IMR-90 (cell line): Measurements from ENCODE around the gene EGFL7.

Experiments
- BHLHE40 ChIP-seq: fragments of 150-350 bp; IDR thresholded peaks from 2 replicates; pipeline ENCODE4 v1.6.1; 2016; ENCODE audit warnings: mild to moderate bottlenecking, low read depth, low read length
- CEBPB ChIP-seq: IDR thresholded peaks from 2 replicates; pipeline ENCODE4 v1.6.1; 2012; ENCODE audit warnings: low read depth, low read length, improper control_type of control experiment
- CHD1 ChIP-seq: IDR thresholded peaks from 2 replicates; pipeline ENCODE4 v1.6.1; 2012; ENCODE audit warnings: low read depth, low read length, improper control_type of control experiment
- FOS ChIP-seq: fragments of 150-350 bp; IDR thresholded peaks from 2 replicates; pipeline ENCODE4 v1.6.1; 2016; ENCODE audit warnings: low read depth, low read length
- MAFK ChIP-seq: IDR thresholded peaks from 2 replicates; pipeline ENCODE4 v1.6.1; 2012; ENCODE audit warnings: low read depth, low read length, improper control_type of control experiment
- MAZ ChIP-seq: IDR thresholded peaks from 2 replicates; pipeline ENCODE4 v1.6.1; 2012; ENCODE audit warnings: low read depth, mild to moderate bottlenecking, low read length, improper control_type of control experiment, moderate library complexity, borderline replicate concordance
- MXI1 ChIP-seq: IDR thresholded peaks from 2 replicates; pipeline ENCODE4 v1.6.1; 2012; ENCODE audit warnings: low read depth, mild to moderate bottlenecking, low read length, moderate library complexity, borderline replicate concordance
- POLR2A ChIP-seq: IDR thresholded peaks from 2 replicates; pipeline ENCODE4 v1.6.1; 2012; ENCODE audit warnings: mild to moderate bottlenecking, low read depth, low read length
- RAD21 ChIP-seq: IDR thresholded peaks from 2 replicates; pipeline ENCODE4 v1.6.1; 2012; ENCODE audit warnings: low read length, improper control_type of control experiment
- RCOR1 ChIP-seq: IDR thresholded peaks from 2 replicates; pipeline ENCODE4 v1.6.1; 2012; ENCODE audit warnings: mild to moderate bottlenecking, low read length, improper control_type of control experiment; ENCODE audit not compliant: insufficient replicate concordance
- RFX5 ChIP-seq: IDR thresholded peaks from 2 replicates; pipeline ENCODE4 v1.8.0; 2012; ENCODE audit warnings: low read depth, mild to moderate bottlenecking, low read length, moderate library complexity
- SMC3 ChIP-seq: fragments of 150-350 bp; IDR thresholded peaks from 2 replicates; pipeline ENCODE4 v1.6.1; 2016; ENCODE audit warnings: low read depth, mild to moderate bottlenecking, antibody characterized with exemption, low read length, moderate library complexity
- USF2 ChIP-seq: fragments of 150-350 bp; IDR thresholded peaks from 2 replicates; pipeline ENCODE4 v1.6.1; 2017; ENCODE audit warnings: mild to moderate bottlenecking, antibody characterized with exemption, low read length, low read depth
- TF ChIP-seq, protein P1 (sequence below): conservative IDR thresholded peaks from 2 replicates; pipeline ENCODE4 v1.5.1; 2012; ENCODE audit warnings: mild to moderate bottlenecking, low read depth, low read length, improper control_type of control experiment

- TF ChIP-seq, protein P1, sequence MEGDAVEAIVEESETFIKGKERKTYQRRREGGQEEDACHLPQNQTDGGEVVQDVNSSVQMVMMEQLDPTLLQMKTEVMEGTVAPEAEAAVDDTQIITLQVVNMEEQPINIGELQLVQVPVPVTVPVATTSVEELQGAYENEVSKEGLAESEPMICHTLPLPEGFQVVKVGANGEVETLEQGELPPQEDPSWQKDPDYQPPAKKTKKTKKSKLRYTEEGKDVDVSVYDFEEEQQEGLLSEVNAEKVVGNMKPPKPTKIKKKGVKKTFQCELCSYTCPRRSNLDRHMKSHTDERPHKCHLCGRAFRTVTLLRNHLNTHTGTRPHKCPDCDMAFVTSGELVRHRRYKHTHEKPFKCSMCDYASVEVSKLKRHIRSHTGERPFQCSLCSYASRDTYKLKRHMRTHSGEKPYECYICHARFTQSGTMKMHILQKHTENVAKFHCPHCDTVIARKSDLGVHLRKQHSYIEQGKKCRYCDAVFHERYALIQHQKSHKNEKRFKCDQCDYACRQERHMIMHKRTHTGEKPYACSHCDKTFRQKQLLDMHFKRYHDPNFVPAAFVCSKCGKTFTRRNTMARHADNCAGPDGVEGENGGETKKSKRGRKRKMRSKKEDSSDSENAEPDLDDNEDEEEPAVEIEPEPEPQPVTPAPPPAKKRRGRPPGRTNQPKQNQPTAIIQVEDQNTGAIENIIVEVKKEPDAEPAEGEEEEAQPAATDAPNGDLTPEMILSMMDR: no peak
- no peak for TF ChIP-seq POLR2A
- no peak for TF ChIP-seq RCOR1
- TF ChIP-seq FOS: no peak
- no peak for TF ChIP-seq USF2
- no peak for TF ChIP-seq MAZ
- no peak for TF ChIP-seq MXI1
- TF ChIP-seq RAD21: no peak
- TF ChIP-seq RFX5: no peak
- TF ChIP-seq CEBPB: no peak
- no peak for TF ChIP-seq SMC3
- TF ChIP-seq CHD1: no peak
- no peak for TF ChIP-seq MAFK
- TF ChIP-seq BHLHE40: no peak
These were observed 36.5 kb upstream of the EGFL7 start for GRCh38 chr9:136626066-136626725.
